Endothelial cell of umbilical vein (primary cell): Measurements from ENCODE around the gene SLC47A1. TPM values are rescaled to one million over a fixed set of nuclear protein-coding genes. Genes with fewer than 3 reads are reported as not detected.

ENCODE experiments used
- BruUV-seq: library from RNA; stranded (reverse); fragments of 400-500 nt; replicated peaks from 2 replicates; lab custom pipeline; 2021; lab: Mats Ljungman, UMichigan
- CTCF ChIA-PET: fragments of 300-600, 350-600 bp; sonication (Branson Sonifier 250); formaldehyde crosslinking; loops from one replicate; lab custom pipeline; 2021; ENCODE audit warnings: antibody characterized with exemption, inconsistent platforms; lab: Charles Lee
- POLR2A ChIA-PET: fragments of 300-600, 350-600 bp; sonication (Branson Sonifier 250); formaldehyde crosslinking; loops from one replicate; lab custom pipeline; 2021; ENCODE audit warnings: antibody characterized with exemption, inconsistent platforms; lab: Charles Lee
- DNase-seq: peaks from one replicate; pipeline ENCODE4 v3.0.0-alpha.2; 2011; ENCODE audit warnings: low read depth, low spot score
- FAIRE-seq: peaks from 2 replicates; lab custom pipeline; 2011; peaks lifted over from hg19 to GRCh38; lab: Jason Lieb, UNC
- H2AFZ ChIP-seq: 2 replicates; pipeline ENCODE4 v1.6.0; 2012; ENCODE audit warnings: low read depth, low read length, control low read depth, inconsistent platforms
- H3K27ac ChIP-seq: 2 replicates; pipeline ENCODE4 v1.5.1; 2011; ENCODE audit warnings: low read depth, mild to moderate bottlenecking, control low read depth, low read length, moderate library complexity; ENCODE audit not compliant: insufficient read depth
- H3K27me3 ChIP-seq, 2 experiments: 2 replicates each; pipeline versions ENCODE4 v1.6.0 to v1.6.1; 2011; ENCODE audit warnings: low read length in 2 of 2, mixed read lengths in 1 of 2; ENCODE audit not compliant: control insufficient read depth in 2 of 2, insufficient read depth in 2 of 2
- H3K36me3 ChIP-seq, 2 experiments: 2 replicates in 1 of 2; 3 replicates in 1 of 2; pipeline ENCODE4 v1.5.1; 2011; ENCODE audit warnings: low read length in 2 of 2, mild to moderate bottlenecking in 1 of 2, moderate library complexity in 1 of 2; ENCODE audit not compliant: control insufficient read depth in 2 of 2, insufficient read depth in 2 of 2; ENCODE audit errors: extremely low read depth in 1 of 2
- H3K4me1 ChIP-seq: 3 replicates; pipeline ENCODE4 v1.5.1; 2011; ENCODE audit warnings: mild to moderate bottlenecking, low read length; ENCODE audit not compliant: control insufficient read depth, insufficient read depth; ENCODE audit errors: extremely low read depth
- H3K4me2 ChIP-seq: 2 replicates; pipeline ENCODE4 v1.6.1; 2011; ENCODE audit warnings: low read length, control low read depth, mixed read lengths; ENCODE audit not compliant: insufficient read depth
- H3K4me3 ChIP-seq, 3 experiments: fragments of 200-600 bp in 1 of 3; sonication (generic), shearing (Covaris generic) in 1 of 3; replicated peaks in 1 of 3; 2 replicates each; pipeline ENCODE4 v1.5.1; 2011 to 2016; ENCODE audit warnings: control low read depth in 3 of 3, low read length in 3 of 3, mild to moderate bottlenecking in 2 of 3, inconsistent platforms in 1 of 3, low read depth in 1 of 3, moderate library complexity in 1 of 3; ENCODE audit not compliant: insufficient read depth in 1 of 3
- H3K79me2 ChIP-seq: 2 replicates; pipeline ENCODE4 v1.6.0; 2012; ENCODE audit warnings: low read length, inconsistent platforms; ENCODE audit not compliant: control insufficient read depth, insufficient read depth
- H3K9ac ChIP-seq: replicated peaks from 2 replicates; pipeline ENCODE3; 2011; ENCODE audit warnings: low read length, control low read depth; ENCODE audit not compliant: insufficient read depth; ENCODE audit errors: extremely low read depth
- H3K9me1 ChIP-seq: replicated peaks from 3 replicates; pipeline ENCODE4 v1.6.0; 2011; ENCODE audit warnings: mild to moderate bottlenecking, low read length; ENCODE audit not compliant: control insufficient read depth, insufficient read depth; ENCODE audit errors: extremely low read depth
- H3K9me3 ChIP-seq: replicated peaks from 2 replicates; pipeline ENCODE4 v1.5.1; 2012; ENCODE audit warnings: low read length, inconsistent platforms; ENCODE audit not compliant: control insufficient read depth, insufficient read depth
- H4K20me1 ChIP-seq: replicated peaks from 2 replicates; pipeline ENCODE3; 2011; ENCODE audit warnings: mild to moderate bottlenecking, low read length; ENCODE audit not compliant: control insufficient read depth, insufficient read depth; ENCODE audit errors: extremely low read depth
- CTCF ChIP-seq, 2 donors: IDR thresholded peaks; 1 replicate in 1 of 2; 2 replicates in 1 of 2; pipeline ENCODE4 v1.5.1; 2011; ENCODE audit warnings: low read length in 2 of 2, mild to moderate bottlenecking in 2 of 2, moderate library complexity in 2 of 2, control low read depth in 1 of 2, inconsistent platforms in 1 of 2, low read depth in 1 of 2; ENCODE audit not compliant: insufficient read depth in 1 of 2; ENCODE audit errors: extremely low read depth in 1 of 2
- EZH2 ChIP-seq: IDR thresholded peaks from 2 replicates; pipeline ENCODE4 v1.6.1; 2012; ENCODE audit warnings: borderline replicate concordance, low read depth, mild to moderate bottlenecking, moderate library complexity, low read length, inconsistent platforms; ENCODE audit not compliant: severe bottlenecking
- FOS ChIP-seq: IDR thresholded peaks from 2 replicates; pipeline ENCODE4 v1.6.1; 2011; ENCODE audit warnings: mild to moderate bottlenecking, low read length, moderate library complexity, borderline replicate concordance; ENCODE audit not compliant: insufficient read depth
- GATA2 ChIP-seq: IDR thresholded peaks from 2 replicates; pipeline ENCODE4 v1.7.0; 2011; ENCODE audit warnings: low read depth, mild to moderate bottlenecking, moderate library complexity, mixed read lengths, low read length; ENCODE audit not compliant: insufficient read length, insufficient read depth
- JUN ChIP-seq: IDR thresholded peaks from 2 replicates; pipeline ENCODE4 v1.6.1; 2011; ENCODE audit warnings: borderline replicate concordance, low read depth; ENCODE audit not compliant: insufficient read length, insufficient read depth
- MYC ChIP-seq: IDR thresholded peaks from one replicate; pipeline ENCODE4 v1.6.1; 2011; ENCODE audit warnings: mild to moderate bottlenecking, low read depth, low read length
- POLR2A ChIP-seq: IDR thresholded peaks from 2 replicates; pipeline ENCODE4 v1.6.1; 2012; ENCODE audit warnings: low read depth, mild to moderate bottlenecking, control low read depth, low read length
- POLR2AphosphoS5 ChIP-seq: IDR thresholded peaks from 2 replicates; pipeline ENCODE4 v1.6.1; 2012; ENCODE audit warnings: low read depth, mild to moderate bottlenecking, control low read depth, low read length, moderate library complexity; ENCODE audit not compliant: insufficient read depth
- dilution Hi-C: fragments of 300-500 bp; cut with MboI; formaldehyde crosslinking; loops from one replicate; pipeline ENCODE4 v1.15.0; 2019; ENCODE audit warnings: low sequenced_read_pairs; ENCODE audit not compliant: extremely low pct_ligation_motif_present
- intact Hi-C: fragments of 100-400 bp; cut with micrococcal nuclease; formaldehyde crosslinking; loops from one replicate; pipeline ENCODE4 v1.10.0; 2022
- polyA plus RNA-seq, 4 experiments: library from polyadenylated mRNA; depleted of rRNA in 3 of 4; stranded (reverse) in 3 of 4; unstranded in 1 of 4; fragments of >200 nt; gene quantifications; 2 replicates each; pipeline versions ENCODE4 v1.2.1 to v1.2.3, GENCODE V29; 2011 to 2012; ENCODE audit warnings: missing spikeins in 1 of 4
- total RNA-seq: library from RNA; stranded (reverse); gene quantifications from 2 replicates; pipeline ENCODE4 v1.2.3, GENCODE V29; 2021
- TF ChIP-seq, protein P1 (sequence below): IDR thresholded peaks from 2 replicates; pipeline ENCODE4 v1.6.1; 2011; ENCODE audit not compliant: insufficient read depth, insufficient read length

The SLC47A1 gene
- total and polyA plus RNA-seq, 2 donors (not counting 3 experiments of a cell fraction or from before 2014, with no cell fraction given) = 3.3 to 6.9 TPM

DNA sequence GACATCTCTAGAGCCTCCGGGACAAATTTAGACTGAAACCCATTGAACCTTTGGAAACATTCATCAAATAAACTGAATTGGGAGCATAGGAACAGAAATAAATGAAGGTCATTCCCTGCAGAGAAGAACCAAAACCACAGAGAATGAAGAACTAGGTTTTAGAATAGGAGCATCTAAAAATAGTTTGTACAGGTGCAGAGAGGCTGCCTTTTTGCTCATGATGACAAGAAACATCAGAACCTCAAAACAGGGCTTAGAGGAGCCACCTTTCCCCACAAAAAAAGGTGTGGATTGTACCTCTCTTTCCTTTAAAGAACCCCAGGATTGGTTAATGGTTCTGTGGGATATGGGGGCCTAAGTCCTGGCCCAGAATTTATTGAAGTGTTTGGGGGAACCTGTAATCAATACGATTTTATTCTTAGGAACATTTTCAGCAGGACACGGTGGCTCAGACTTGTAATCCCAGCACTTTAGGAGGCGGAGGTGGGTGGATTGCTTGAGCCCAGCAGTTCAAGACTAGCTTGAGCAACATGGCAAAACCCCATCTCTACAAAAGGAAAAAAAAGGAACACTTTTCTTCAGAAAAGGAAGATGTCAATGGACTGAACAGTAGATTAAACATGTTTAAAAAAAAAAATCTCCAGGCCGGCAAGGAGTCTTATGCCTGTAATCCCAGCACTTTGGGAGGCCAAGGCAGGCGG is 37.7 kb upstream of the SLC47A1 start:
- no peaks in the 10 kb centered on the region for H3K4me1 ChIP-seq
- no peaks in the 10 kb centered on the region for H3K9me1 ChIP-seq
- peaks cover 0 to 4% of the 10 kb centered on the region in 2 experiments for H3K27me3 ChIP-seq
- intact Hi-C loops = no loop called here
- H3K4me2 ChIP-seq = no peak overlapping the region
- H3K27ac ChIP-seq = no peak overlapping the region
- TF ChIP-seq JUN = no peak
- no peak for TF ChIP-seq EZH2
- TF ChIP-seq MYC = no peak
- ChIA-PET CTCF (no interaction called here), POLR2A (no interaction called here)
- FAIRE-seq = no peak
- no peak for DNase-seq
- H3K36me3 ChIP-seq = no peaks in the 10 kb centered on the region
- H4K20me1 ChIP-seq = no peaks in the 10 kb centered on the region
- no peak overlapping the region for H3K9ac ChIP-seq
- no peaks in the 10 kb centered on the region for H3K79me2 ChIP-seq
- no TSS peak for BruUV-seq
- H2AFZ ChIP-seq = no peak overlapping the region
- no peak overlapping the region for H3K4me3 ChIP-seq
- no peaks in the 10 kb centered on the region for H3K9me3 ChIP-seq
- dilution Hi-C loops = no loop called here

DNA sequence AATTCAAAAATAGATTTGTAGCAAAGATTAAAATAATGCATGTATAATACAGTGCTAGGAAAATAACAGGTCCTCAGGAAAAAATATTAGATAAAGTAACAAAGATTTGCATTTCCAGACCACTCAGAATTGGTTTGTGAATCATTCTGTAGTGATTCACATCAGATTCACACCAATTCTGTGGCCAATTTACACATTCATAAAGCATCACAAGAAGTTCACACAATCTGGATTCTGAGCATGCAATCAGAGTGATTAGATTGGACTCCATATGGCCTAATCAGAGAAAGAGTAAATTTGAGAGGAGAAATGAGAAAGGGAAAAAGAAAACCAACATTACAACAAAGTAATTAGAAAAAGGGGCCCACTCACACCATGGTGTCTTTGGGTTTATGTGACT is 36.0 kb upstream of the SLC47A1 start:
- Histone ChIP-seq H3K9me3 (no peaks in the 10 kb centered on the region), H3K4me3 (no peak overlapping the region), H3K79me2 (no peaks in the 10 kb centered on the region), H3K4me1 (no peaks in the 10 kb centered on the region), H3K27me3 (peaks cover 0 to 7% of the 10 kb centered on the region in 2 experiments), H4K20me1 (no peaks in the 10 kb centered on the region), H3K4me2 (no peak overlapping the region), H3K9ac (no peak overlapping the region), H3K27ac (no peak overlapping the region), H2AFZ (no peak overlapping the region), H3K36me3 (no peaks in the 10 kb centered on the region), H3K9me1 (no peaks in the 10 kb centered on the region)
- BruUV-seq = no TSS peak
- FAIRE-seq = no peak
- ChIA-PET CTCF (interaction anchor here (2.4 kb wide), 1 partner anchor 135 kb away, joined by 7 read pairs; the partner anchor contains the start of gene B9D1), POLR2A (no interaction called here)
- intact Hi-C loops (no loop called here), dilution Hi-C loops (no loop called here)
- TF ChIP-seq, protein P1, sequence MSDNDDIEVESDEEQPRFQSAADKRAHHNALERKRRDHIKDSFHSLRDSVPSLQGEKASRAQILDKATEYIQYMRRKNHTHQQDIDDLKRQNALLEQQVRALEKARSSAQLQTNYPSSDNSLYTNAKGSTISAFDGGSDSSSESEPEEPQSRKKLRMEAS = no peak
- no peak for TF ChIP-seq GATA2
- no peak for TF ChIP-seq POLR2AphosphoS5
- no peak for TF ChIP-seq EZH2
- TF ChIP-seq FOS = no peak
- no peak for TF ChIP-seq JUN
- no peak for TF ChIP-seq POLR2A
- TF ChIP-seq MYC = no peak
- no peak for TF ChIP-seq CTCF (IDR thresholded peaks at IDR 0.05; ENCODE audit: extremely low read depth in 1 of 2, insufficient read depth in 1 of 2, low read depth in 1 of 2, low read length in 2 of 2)
- DNase-seq = no peak
